HG03108 (cell line): Measurements from ENCODE around the gene ZNF613.
"Not testable (repeated sequence)": the region's sequence is repeated elsewhere in the genome, so short reads cannot be mapped to it uniquely, and the experiment has no call there.

Source experiments
- ATAC-seq: cut with Tn5 transposase; IDR thresholded peaks from one replicate; pipeline ENCODE4 v1.9.1; 2021; ENCODE audit warnings: moderate library complexity; ENCODE audit not compliant: unreplicated experiment

Gene ZNF613

GRCh38 chr19:51926784-51927741 is at the start of gene ZNF613:
Gene ZNF613, plus strand, starts transcription at chr19:51927472. Its CDS starts 8,749 bp downstream, at chr19:51936221.
- ATAC-seq: peak; percentile 72

GRCh38 chr19:51882518-51882917 is 44.8 kb upstream of the ZNF613 start:
- ATAC-seq: no peak

GRCh38 chr19:51884713-51885112 is 42.6 kb upstream of the ZNF613 start:
- no peak for ATAC-seq

- no peak for ATAC-seq
Observed at GRCh38 chr19:51887522-51888498, 39.5 kb upstream of the ZNF613 start, which contains the start of gene ZNF577. Gene ZNF577, minus strand, starts transcription at chr19:51887951. Its CDS starts 7,569 bp downstream, at chr19:51880382.

- ATAC-seq: no peak
Observed at GRCh38 chr19:51889934-51890333, 37.3 kb upstream of the ZNF613 start.

- no peak for ATAC-seq
Observed at GRCh38 chr19:51891193-51891747, 36.0 kb upstream of the ZNF613 start.

GRCh38 chr19:51901860-51902259 is 25.4 kb upstream of the ZNF613 start:
- ATAC-seq: no peak

GRCh38 chr19:51903192-51903591 is 24.1 kb upstream of the ZNF613 start:
- ATAC-seq: no peak

- peak; percentile 91 for ATAC-seq
Observed at GRCh38 chr19:51904331-51905165, 22.7 kb upstream of the ZNF613 start, which contains the start of gene ZNF649. Gene ZNF649, minus strand, starts transcription at chr19:51905017. Its CDS starts 4,910 bp downstream, at chr19:51900107.

- ATAC-seq: no peak
Observed at GRCh38 chr19:51905206-51905605, 22.1 kb upstream of the ZNF613 start.

- ATAC-seq: not testable (repeated sequence)
Observed at GRCh38 chr19:51905639-51906038, 21.6 kb upstream of the ZNF613 start.

GRCh38 chr19:51906108-51906507 is 21.2 kb upstream of the ZNF613 start:
- ATAC-seq: not testable (repeated sequence)

- not testable (repeated sequence) for ATAC-seq
Observed at GRCh38 chr19:51907981-51908380, 19.3 kb upstream of the ZNF613 start.

- no peak for ATAC-seq
Observed at GRCh38 chr19:51915324-51915867, 11.9 kb upstream of the ZNF613 start.

GRCh38 chr19:51916167-51916566 is 11.1 kb upstream of the ZNF613 start:
- ATAC-seq: no peak

GRCh38 chr19:51919606-51920005 is 7.7 kb upstream of the ZNF613 start:
- ATAC-seq: no peak

GRCh38 chr19:51921949-51922348 is 5.3 kb upstream of the ZNF613 start:
- no peak for ATAC-seq

- no peak for ATAC-seq
Observed at GRCh38 chr19:51926426-51926783, 867 bp upstream of the ZNF613 start.

- no peak for ATAC-seq
Observed at GRCh38 chr19:51927859-51928258, 587 bp downstream of the ZNF613 start.

GRCh38 chr19:51931921-51932320 is 4.6 kb downstream of the ZNF613 start:
- no peak for ATAC-seq
